IPS DF 4.7 (cell line): Measurements from ENCODE around the gene SULT4A1.
"Not testable (repeated sequence)": the region's sequence is repeated elsewhere in the genome, so short reads cannot be mapped to it uniquely, and the experiment has no call there.

Experiments used
- DNase-seq: peaks from one replicate; pipeline ENCODE4 v3.0.0-alpha.2; 2013; ENCODE audit warnings: low spot score; ENCODE audit errors: extremely low read depth

Gene SULT4A1

GRCh38 chr22:43862074-43862881 is at the start of gene SULT4A1:
Gene SULT4A1 (minus strand): TSS chr22:43862513. CDS start chr22:43862382, 131 bp downstream.
- no peak for DNase-seq

GRCh38 chr22:43911351-43911750 is 49.0 kb upstream of the SULT4A1 start:
- DNase-seq, result no peak

GRCh38 chr22:43910178-43910695 is 47.9 kb upstream of the SULT4A1 start:
- DNase-seq, result no peak

GRCh38 chr22:43909708-43910107 is 47.4 kb upstream of the SULT4A1 start:
- no peak for DNase-seq

GRCh38 chr22:43905681-43906080 is 43.4 kb upstream of the SULT4A1 start:
- no peak for DNase-seq

GRCh38 chr22:43904412-43904811 is 42.1 kb upstream of the SULT4A1 start:
- DNase-seq, result not testable (repeated sequence)

GRCh38 chr22:43903033-43903432 is 40.7 kb upstream of the SULT4A1 start:
- DNase-seq, result not testable (repeated sequence)

GRCh38 chr22:43901976-43902643 is 39.8 kb upstream of the SULT4A1 start:
- DNase-seq, result no peak

- no peak for DNase-seq
Measured at GRCh38 chr22:43900206-43900605, 37.9 kb upstream of the SULT4A1 start.

GRCh38 chr22:43897751-43898261 is 35.5 kb upstream of the SULT4A1 start:
- DNase-seq, result no peak

- no peak for DNase-seq
Measured at GRCh38 chr22:43895986-43896645, 33.8 kb upstream of the SULT4A1 start.

- DNase-seq, result no peak
Measured at GRCh38 chr22:43894122-43894521, 31.8 kb upstream of the SULT4A1 start.

- DNase-seq, result no peak
Measured at GRCh38 chr22:43893266-43893665, 31.0 kb upstream of the SULT4A1 start.

GRCh38 chr22:43892183-43892894 is 30.0 kb upstream of the SULT4A1 start:
- DNase-seq, result no peak

- DNase-seq, result no peak
Measured at GRCh38 chr22:43891360-43892182, 29.3 kb upstream of the SULT4A1 start, which contains the start of gene PNPLA5. Gene PNPLA5 (minus strand): TSS chr22:43892013. CDS start chr22:43891880, 133 bp downstream.

GRCh38 chr22:43890901-43891331 is 28.6 kb upstream of the SULT4A1 start:
- no peak for DNase-seq

- DNase-seq, result no peak
Measured at GRCh38 chr22:43889860-43890253, 27.5 kb upstream of the SULT4A1 start.

GRCh38 chr22:43889201-43889859 is 27.0 kb upstream of the SULT4A1 start:
- DNase-seq, result no peak

- DNase-seq, result no peak
Measured at GRCh38 chr22:43888740-43889139, 26.4 kb upstream of the SULT4A1 start.

- DNase-seq, result no peak
Measured at GRCh38 chr22:43887391-43887790, 25.1 kb upstream of the SULT4A1 start.
